Measurements from ENCODE around the gene LTBP2. TPM values are rescaled to one million over a fixed set of nuclear protein-coding genes. Genes with fewer than 3 reads are reported as not detected.

LTBP2 gene
- total RNA-seq, 4 donors from 2014 or later, result 19.8 to 51.9 (median 28.8) TPM

DNA sequence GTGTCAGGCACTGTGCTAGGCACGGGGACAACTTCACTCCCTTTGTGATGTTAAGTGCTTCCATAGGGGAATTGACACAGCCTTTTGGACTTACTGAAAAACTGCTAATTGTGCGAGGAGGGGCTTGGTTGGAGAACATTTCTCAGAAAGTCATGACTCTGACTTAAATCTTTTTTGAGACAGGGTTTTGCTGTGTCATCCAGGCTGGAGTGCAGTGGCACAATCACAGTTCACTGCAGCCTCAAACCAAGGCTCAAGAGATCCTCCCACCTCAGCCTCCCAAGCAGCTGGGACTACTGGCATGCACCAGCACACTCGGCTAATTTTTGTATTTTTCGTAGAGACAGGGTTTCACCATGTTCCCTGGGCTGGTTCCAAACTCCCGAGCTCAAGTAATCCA is 10.2 kb upstream of the LTBP2 start:
- H3K27ac ChIP-seq, result no peak overlapping the region
- H3K27me3 ChIP-seq, result no peaks in the 10 kb centered on the region
- in situ Hi-C loops (cut with MboI; ENCODE audit: low sequenced_read_pairs in 4 of 4) (no loop called here), intact Hi-C loops (cut with DNase I; ENCODE audit: low total_unique reads) (no loop called here)
- no peak overlapping the region for H3K4me3 ChIP-seq
- H3K36me3 ChIP-seq, result no peaks in the 10 kb centered on the region
- TF ChIP-seq, protein P1, sequence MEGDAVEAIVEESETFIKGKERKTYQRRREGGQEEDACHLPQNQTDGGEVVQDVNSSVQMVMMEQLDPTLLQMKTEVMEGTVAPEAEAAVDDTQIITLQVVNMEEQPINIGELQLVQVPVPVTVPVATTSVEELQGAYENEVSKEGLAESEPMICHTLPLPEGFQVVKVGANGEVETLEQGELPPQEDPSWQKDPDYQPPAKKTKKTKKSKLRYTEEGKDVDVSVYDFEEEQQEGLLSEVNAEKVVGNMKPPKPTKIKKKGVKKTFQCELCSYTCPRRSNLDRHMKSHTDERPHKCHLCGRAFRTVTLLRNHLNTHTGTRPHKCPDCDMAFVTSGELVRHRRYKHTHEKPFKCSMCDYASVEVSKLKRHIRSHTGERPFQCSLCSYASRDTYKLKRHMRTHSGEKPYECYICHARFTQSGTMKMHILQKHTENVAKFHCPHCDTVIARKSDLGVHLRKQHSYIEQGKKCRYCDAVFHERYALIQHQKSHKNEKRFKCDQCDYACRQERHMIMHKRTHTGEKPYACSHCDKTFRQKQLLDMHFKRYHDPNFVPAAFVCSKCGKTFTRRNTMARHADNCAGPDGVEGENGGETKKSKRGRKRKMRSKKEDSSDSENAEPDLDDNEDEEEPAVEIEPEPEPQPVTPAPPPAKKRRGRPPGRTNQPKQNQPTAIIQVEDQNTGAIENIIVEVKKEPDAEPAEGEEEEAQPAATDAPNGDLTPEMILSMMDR (IDR thresholded peaks at IDR 0.05 in 4 of 5, conservative IDR thresholded peaks at IDR 0.05 in 1 of 5), result no peak
- TF ChIP-seq POLR2A (IDR thresholded peaks at IDR 0.05), result no peak
- no peak for ATAC-seq
- no peaks in the 10 kb centered on the region for H3K9me3 ChIP-seq
- H3K4me1 ChIP-seq, result peaks cover 9 to 15% of the 10 kb centered on the region in 2 donors
- no peak for DNase-seq

DNA sequence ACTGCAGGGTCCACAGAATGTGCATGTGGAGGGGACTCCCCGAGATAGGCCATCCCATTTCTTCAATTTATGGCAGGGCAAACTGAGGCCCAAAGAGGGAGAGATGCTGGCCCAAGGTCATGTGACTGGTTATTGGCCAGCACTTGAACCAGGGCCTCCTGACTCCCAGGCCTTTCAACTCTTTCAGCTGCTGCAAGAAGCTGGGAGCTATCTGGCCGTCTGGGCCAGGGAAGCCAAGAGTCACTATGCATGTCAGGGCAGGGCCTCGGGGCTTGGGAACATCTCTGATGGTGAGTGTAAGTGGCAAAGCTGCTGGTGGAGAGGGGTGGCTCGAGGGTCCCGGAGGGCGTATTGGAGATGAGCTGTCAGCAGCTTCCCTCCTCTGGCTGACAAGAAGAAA is 9.5 kb upstream of the LTBP2 start:
- no peak for DNase-seq
- intact Hi-C loops (cut with DNase I; ENCODE audit: low total_unique reads), result no loop called here
- no peak for ATAC-seq
- Histone ChIP-seq H3K27me3 (no peaks in the 10 kb centered on the region), H3K36me3 (no peaks in the 10 kb centered on the region), H3K4me1 (peaks cover 9 to 15% of the 10 kb centered on the region in 2 donors), H3K9me3 (no peaks in the 10 kb centered on the region), H3K4me3 (no peak overlapping the region), H3K27ac (peak overlapping the region in 3 of 4 donors; percentile 30 to 66 (median 54))
- in situ Hi-C loops (cut with MboI; ENCODE audit: low sequenced_read_pairs in 4 of 4), result no loop called here
- TF ChIP-seq, protein P1 (IDR thresholded peaks at IDR 0.05 in 4 of 5, conservative IDR thresholded peaks at IDR 0.05 in 1 of 5), result no peak
- no peak for TF ChIP-seq POLR2A (IDR thresholded peaks at IDR 0.05)

DNA sequence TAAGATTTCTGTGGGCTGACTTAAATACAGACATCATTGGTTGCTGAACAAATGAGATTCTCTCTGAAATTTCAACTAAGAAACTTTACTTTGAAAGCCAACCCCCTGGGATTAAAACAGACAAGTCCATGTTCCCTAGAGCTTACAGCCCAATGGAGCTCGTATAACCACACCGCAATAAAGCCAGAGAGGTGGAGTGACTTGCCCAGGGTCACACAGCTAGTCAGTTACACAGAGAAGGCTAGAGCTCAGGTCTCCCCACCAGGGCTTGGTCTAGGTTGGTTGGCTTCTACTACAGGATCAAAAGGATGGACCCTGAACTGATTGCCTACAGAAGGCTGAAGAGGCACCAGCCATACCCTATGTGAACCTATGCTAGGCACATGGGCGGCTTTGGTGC is 8.9 kb upstream of the LTBP2 start:
- intact Hi-C loops (cut with DNase I; ENCODE audit: low total_unique reads), result no loop called here

DNA sequence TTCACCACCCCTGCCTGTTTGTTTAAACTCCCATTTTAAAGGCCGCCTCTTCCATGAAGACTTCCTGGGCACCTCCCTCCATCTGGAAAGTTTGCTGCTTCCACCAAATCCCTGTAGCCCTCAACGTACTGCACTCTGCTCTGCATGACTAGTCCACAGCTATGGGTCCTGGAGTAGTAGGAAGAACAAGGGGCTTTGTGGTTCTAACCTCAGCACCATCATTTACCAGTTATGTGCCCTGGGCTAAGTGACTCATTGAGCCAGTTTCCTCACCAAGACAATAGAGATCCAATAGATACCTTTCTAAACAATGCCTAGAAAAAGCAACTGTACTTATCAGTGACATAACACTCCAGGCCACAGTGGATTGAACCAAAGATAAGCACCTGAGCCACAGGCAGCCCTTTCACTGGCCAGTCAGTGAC is 8.5 kb upstream of the LTBP2 start:
- peaks cover 0 to 7% (median 0%) of the 10 kb centered on the region in 3 donors for H3K27me3 ChIP-seq
- H3K9me3 ChIP-seq, result no peaks in the 10 kb centered on the region
- H3K4me3 ChIP-seq, result no peak overlapping the region
- intact Hi-C loops (cut with DNase I; ENCODE audit: low total_unique reads), result no loop called here
- in situ Hi-C loops (cut with MboI; ENCODE audit: low sequenced_read_pairs in 4 of 4), result no loop called here
- DNase-seq (no peak), ATAC-seq (peak; percentile 7 to 25)
- peaks cover 9 to 15% of the 10 kb centered on the region in 2 donors for H3K4me1 ChIP-seq
- no peaks in the 10 kb centered on the region for H3K36me3 ChIP-seq
- TF ChIP-seq POLR2A (IDR thresholded peaks at IDR 0.05), result no peak
- TF ChIP-seq, protein P1 (IDR thresholded peaks at IDR 0.05 in 4 of 5, conservative IDR thresholded peaks at IDR 0.05 in 1 of 5), result no peak
- peak overlapping the region; percentile 47 to 66 (median 54) for H3K27ac ChIP-seq

More for the DNA sequence above, 8.9 kb upstream of the LTBP2 start:
- Histone ChIP-seq H3K4me3 (no peak overlapping the region), H3K36me3 (no peaks in the 10 kb centered on the region), H3K27me3 (peaks cover 0 to 5% (median 0%) of the 10 kb centered on the region in 3 donors), H3K9me3 (no peaks in the 10 kb centered on the region), H3K27ac (peak overlapping the region in 3 of 4 donors; percentile 47 to 66 (median 54)), H3K4me1 (peaks cover 9 to 15% of the 10 kb centered on the region in 2 donors)
- ATAC-seq (no peak), DNase-seq (no peak)
- in situ Hi-C loops (cut with MboI; ENCODE audit: low sequenced_read_pairs in 4 of 4), result no loop called here
- TF ChIP-seq, protein P1 (IDR thresholded peaks at IDR 0.05 in 4 of 5, conservative IDR thresholded peaks at IDR 0.05 in 1 of 5), result no peak
- no peak for TF ChIP-seq POLR2A (IDR thresholded peaks at IDR 0.05)

DNA sequence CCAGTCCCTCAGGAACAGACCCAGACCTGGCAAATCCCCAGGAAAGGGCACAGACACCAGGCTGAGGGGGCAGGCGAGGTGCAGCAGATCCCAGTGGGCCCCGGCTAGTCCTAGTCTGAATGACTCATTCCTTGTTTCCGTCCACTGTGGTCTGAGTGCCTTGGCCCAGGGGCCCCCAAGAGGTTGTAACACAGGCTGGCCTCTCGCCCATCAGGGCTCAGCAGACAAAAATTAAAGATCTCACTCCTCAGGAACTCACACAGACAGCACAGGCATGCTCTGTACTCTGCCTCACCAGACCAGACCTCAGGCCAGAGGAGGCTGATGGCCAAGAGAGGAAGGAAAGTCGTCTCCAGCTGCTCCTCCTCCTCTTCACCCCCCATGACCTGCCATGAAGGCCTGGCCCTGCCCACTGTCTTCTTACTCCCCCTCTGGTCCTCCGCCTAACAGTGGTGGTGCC is 7.7 kb upstream of the LTBP2 start:
- peaks cover 9 to 15% of the 10 kb centered on the region in 2 donors for H3K4me1 ChIP-seq
- in situ Hi-C loops (cut with MboI; ENCODE audit: low sequenced_read_pairs in 4 of 4), result no loop called here
- H3K4me3 ChIP-seq, result no peak overlapping the region
- DNase-seq (peak; percentile 57 to 86), ATAC-seq (peak; percentile 71 to 83)
- peak overlapping the region; percentile 47 to 66 (median 54) for H3K27ac ChIP-seq
- no peaks in the 10 kb centered on the region for H3K36me3 ChIP-seq
- H3K27me3 ChIP-seq, result peaks cover 0 to 12% (median 0%) of the 10 kb centered on the region in 3 donors
- peak in 1 of 2 donors; percentile 22 for TF ChIP-seq POLR2A (IDR thresholded peaks at IDR 0.05)
- TF ChIP-seq, protein P1 (IDR thresholded peaks at IDR 0.05 in 4 of 5, conservative IDR thresholded peaks at IDR 0.05 in 1 of 5), result no peak
- intact Hi-C loops (cut with DNase I; ENCODE audit: low total_unique reads), result no loop called here
- no peaks in the 10 kb centered on the region for H3K9me3 ChIP-seq
